ENCODE data around the gene SOS1.

DNA sequence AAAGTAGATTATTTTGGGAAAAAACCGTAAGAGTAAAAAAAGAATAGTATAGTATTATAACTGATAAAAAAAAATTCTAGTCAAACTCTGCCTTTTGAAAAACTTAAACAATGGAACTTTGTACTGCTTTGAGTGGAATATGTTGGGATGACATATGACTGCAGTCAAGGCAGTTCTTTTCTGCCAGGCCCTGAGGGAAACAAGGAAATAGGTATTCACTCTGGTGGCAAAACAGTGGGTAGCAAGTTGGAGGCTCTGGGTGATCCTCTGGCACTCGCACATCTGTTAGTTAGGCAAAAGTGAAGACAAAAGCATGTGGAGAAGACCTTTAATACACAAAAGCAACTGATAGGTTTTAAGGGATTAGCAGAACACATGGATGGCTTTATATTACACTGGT lies 129.0 kb downstream of the SOS1 start:
- no peak for TF ChIP-seq POLR2A (IDR thresholded peaks at IDR 0.05; ENCODE audit: low read depth, low read length)
- TF ChIP-seq, protein P1, sequence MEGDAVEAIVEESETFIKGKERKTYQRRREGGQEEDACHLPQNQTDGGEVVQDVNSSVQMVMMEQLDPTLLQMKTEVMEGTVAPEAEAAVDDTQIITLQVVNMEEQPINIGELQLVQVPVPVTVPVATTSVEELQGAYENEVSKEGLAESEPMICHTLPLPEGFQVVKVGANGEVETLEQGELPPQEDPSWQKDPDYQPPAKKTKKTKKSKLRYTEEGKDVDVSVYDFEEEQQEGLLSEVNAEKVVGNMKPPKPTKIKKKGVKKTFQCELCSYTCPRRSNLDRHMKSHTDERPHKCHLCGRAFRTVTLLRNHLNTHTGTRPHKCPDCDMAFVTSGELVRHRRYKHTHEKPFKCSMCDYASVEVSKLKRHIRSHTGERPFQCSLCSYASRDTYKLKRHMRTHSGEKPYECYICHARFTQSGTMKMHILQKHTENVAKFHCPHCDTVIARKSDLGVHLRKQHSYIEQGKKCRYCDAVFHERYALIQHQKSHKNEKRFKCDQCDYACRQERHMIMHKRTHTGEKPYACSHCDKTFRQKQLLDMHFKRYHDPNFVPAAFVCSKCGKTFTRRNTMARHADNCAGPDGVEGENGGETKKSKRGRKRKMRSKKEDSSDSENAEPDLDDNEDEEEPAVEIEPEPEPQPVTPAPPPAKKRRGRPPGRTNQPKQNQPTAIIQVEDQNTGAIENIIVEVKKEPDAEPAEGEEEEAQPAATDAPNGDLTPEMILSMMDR (IDR thresholded peaks at IDR 0.05; ENCODE audit: extremely low read depth in 1 of 2, insufficient read depth in 1 of 2, low read depth in 1 of 2, low read length in 2 of 2), result no peak
- no peak for TF ChIP-seq FOS (IDR thresholded peaks at IDR 0.05; ENCODE audit: borderline replicate concordance, insufficient read depth, low read length)
- no peak for TF ChIP-seq EZH2 (IDR thresholded peaks at IDR 0.05; ENCODE audit: borderline replicate concordance, low read depth, low read length, severe bottlenecking)
